Colonic mucosa (tissue), 4 donors: ENCODE measurements around the gene IFI44. TPM values are rescaled to one million over a fixed set of nuclear protein-coding genes. Genes with fewer than 3 reads are reported as not detected.

Experiments
- DNase-seq: peaks from one replicate; pipeline ENCODE4 v3.0.0-alpha.2; 2020
- H3K27ac ChIP-seq: fragments of 200-600 bp; one replicate; pipeline ENCODE4 v1.8.0; 2021
- H3K27me3 ChIP-seq: fragments of 200-600 bp; one replicate; pipeline ENCODE4 v1.8.0; 2021
- H3K36me3 ChIP-seq: fragments of 200-600 bp; one replicate; pipeline ENCODE4 v1.8.0; 2021
- H3K4me1 ChIP-seq: fragments of 200-600 bp; one replicate; pipeline ENCODE4 v1.8.0; 2021; ENCODE audit warnings: mild to moderate bottlenecking
- H3K4me3 ChIP-seq: fragments of 200-600 bp; one replicate; pipeline ENCODE4 v1.8.0; 2021
- H3K9ac ChIP-seq, 2 donors: one replicate each; pipeline ENCODE4 v1.7.0; 2013; ENCODE audit warnings: control low read depth in 2 of 2, low read depth in 2 of 2, low read length in 2 of 2
- H3K9me3 ChIP-seq: fragments of 200-600 bp; one replicate; pipeline ENCODE4 v1.8.0; 2021
- intact Hi-C: fragments of 100-400 bp; cut with DNase I; formaldehyde crosslinking; loops from one replicate; pipeline ENCODE4 v1.14.1; 2022
- total RNA-seq, 2 donors: library from RNA; stranded (reverse); fragmentation: NEBNext Ultra II Directional in 1 of 2; extraction: Animal tissue kit (Norgen Biotek cat#: 25700) in 1 of 2; gene quantifications; one replicate each; pipeline ENCODE4 v1.2.1, GENCODE V29; 2021
- TF ChIP-seq, protein P1 (sequence below): fragments of 200-600 bp; IDR thresholded peaks from one replicate; pipeline ENCODE4 v1.8.0; 2022; ENCODE audit warnings: antibody characterized with exemption, mild to moderate bottlenecking
- donor health status: healthy.
- donor health status: DM: no; HTN: no; CAD: no.
- donor health status: DM: no; HTN: no; CAD: no.

IFI44 gene
- total RNA-seq, 2 donors from 2014 or later = 2.2 to 4.4 TPM

DNA sequence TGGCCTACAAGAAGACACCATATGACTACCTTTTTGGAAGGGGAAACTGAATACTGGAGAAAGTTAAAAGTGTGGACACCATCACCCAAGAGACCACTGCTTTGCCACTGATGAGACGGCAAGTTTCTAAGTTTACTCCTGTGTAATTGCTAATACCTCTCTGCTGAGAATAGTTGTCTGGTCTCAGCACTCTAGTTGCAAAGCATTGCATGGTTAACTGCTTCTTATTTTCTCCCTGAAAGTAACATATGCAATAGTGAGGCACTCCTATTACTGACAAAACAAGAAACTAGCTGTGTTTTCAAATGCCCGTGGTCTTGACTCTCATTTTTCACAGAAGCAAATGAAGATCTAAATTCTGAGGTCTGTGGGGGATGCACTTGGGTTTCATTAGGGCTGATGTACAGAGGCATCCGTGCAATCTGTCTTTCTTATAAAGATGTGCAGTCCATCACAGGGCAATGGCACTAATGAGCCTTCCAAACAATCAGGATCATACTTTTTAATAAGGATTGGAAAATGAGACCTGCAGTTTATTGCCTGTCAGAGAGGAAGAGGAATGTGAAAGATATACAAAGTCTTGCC lies 62.9 kb downstream of the IFI44 start:
- Histone ChIP-seq H3K4me3 (no peak overlapping the region), H3K9ac (no peak overlapping the region), H3K36me3 (no peaks in the 10 kb centered on the region), H3K27me3 (no peaks in the 10 kb centered on the region), H3K9me3 (no peaks in the 10 kb centered on the region), H3K27ac (no peak overlapping the region), H3K4me1 (no peaks in the 10 kb centered on the region)
- TF ChIP-seq, protein P1, sequence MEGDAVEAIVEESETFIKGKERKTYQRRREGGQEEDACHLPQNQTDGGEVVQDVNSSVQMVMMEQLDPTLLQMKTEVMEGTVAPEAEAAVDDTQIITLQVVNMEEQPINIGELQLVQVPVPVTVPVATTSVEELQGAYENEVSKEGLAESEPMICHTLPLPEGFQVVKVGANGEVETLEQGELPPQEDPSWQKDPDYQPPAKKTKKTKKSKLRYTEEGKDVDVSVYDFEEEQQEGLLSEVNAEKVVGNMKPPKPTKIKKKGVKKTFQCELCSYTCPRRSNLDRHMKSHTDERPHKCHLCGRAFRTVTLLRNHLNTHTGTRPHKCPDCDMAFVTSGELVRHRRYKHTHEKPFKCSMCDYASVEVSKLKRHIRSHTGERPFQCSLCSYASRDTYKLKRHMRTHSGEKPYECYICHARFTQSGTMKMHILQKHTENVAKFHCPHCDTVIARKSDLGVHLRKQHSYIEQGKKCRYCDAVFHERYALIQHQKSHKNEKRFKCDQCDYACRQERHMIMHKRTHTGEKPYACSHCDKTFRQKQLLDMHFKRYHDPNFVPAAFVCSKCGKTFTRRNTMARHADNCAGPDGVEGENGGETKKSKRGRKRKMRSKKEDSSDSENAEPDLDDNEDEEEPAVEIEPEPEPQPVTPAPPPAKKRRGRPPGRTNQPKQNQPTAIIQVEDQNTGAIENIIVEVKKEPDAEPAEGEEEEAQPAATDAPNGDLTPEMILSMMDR = no peak
- intact Hi-C loops = no loop called here
- DNase-seq = no peak

DNA sequence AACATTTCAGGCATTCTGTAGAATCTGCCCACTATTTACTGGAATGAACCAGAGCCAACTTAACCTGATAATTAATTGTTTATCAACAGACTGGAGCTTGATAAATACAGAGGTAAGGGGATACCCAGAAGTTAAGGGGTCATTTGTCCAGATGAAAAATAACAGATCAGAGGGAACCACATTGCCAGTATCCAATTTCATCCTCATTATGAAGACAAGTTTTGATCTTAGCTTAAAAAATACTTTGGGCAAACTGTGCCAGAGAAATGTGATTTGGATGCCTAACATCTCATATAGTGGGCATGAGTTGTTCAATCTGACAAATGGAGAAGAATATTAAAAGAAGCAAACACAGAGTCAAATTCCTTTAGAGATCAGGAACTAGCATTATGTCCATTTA lies 63.7 kb downstream of the IFI44 start:
- TF ChIP-seq, protein P1 = no peak
- no peak for DNase-seq
- intact Hi-C loops = no loop called here
- Histone ChIP-seq H3K4me3 (no peak overlapping the region), H3K36me3 (no peaks in the 10 kb centered on the region), H3K4me1 (no peaks in the 10 kb centered on the region), H3K27me3 (no peaks in the 10 kb centered on the region), H3K9me3 (no peaks in the 10 kb centered on the region), H3K9ac (no peak overlapping the region), H3K27ac (no peak overlapping the region)

Other genes with a start within 250 kb of the IFI44 start
- 1 to 10 TPM in 1 of 2 donors, under 1 TPM in 1; 0.35 to 1.1 TPM for gene PTGFR, start 158.9 kb upstream of the IFI44 start, total RNA-seq
- gene IFI44L, start 29.4 kb upstream of the IFI44 start, total RNA-seq = 1 to 10 TPM in 1 of 2 donors, under 1 TPM in 1; 0.74 to 2.1 TPM